Ishikawa (cell line): ENCODE data around the gene SYT10.

ENCODE experiments used
- CEBPB ChIP-seq: IDR thresholded peaks from 2 replicates; pipeline ENCODE4 v1.6.1; 2012
- EGR1 ChIP-seq: IDR thresholded peaks from 2 replicates; pipeline ENCODE4 v1.6.1; 2012
- EP300 ChIP-seq: IDR thresholded peaks from 2 replicates; pipeline ENCODE4 v1.6.1; 2012; ENCODE audit warnings: borderline replicate concordance
- FOXM1 ChIP-seq: IDR thresholded peaks from 2 replicates; pipeline ENCODE4 v1.6.1; 2012; ENCODE audit warnings: low read depth, borderline replicate concordance
- NFIC ChIP-seq: IDR thresholded peaks from 2 replicates; pipeline ENCODE4 v1.6.1; 2012
- RAD21 ChIP-seq: IDR thresholded peaks from 2 replicates; pipeline ENCODE4 v1.6.1; 2012; ENCODE audit warnings: low read depth
- TAF1 ChIP-seq: IDR thresholded peaks from 2 replicates; pipeline ENCODE4 v1.6.1; 2012; ENCODE audit warnings: low read depth, mild to moderate bottlenecking
- TCF12 ChIP-seq: IDR thresholded peaks from 2 replicates; pipeline ENCODE4 v1.6.1; 2012; ENCODE audit warnings: low read depth
- TEAD4 ChIP-seq: IDR thresholded peaks from 2 replicates; pipeline ENCODE4 v1.6.1; 2012
- USF1 ChIP-seq: IDR thresholded peaks from 2 replicates; pipeline ENCODE4 v1.6.1; 2012
- YY1 ChIP-seq: IDR thresholded peaks from 2 replicates; pipeline ENCODE4 v1.6.1; 2012; ENCODE audit warnings: low read depth
- TF ChIP-seq, protein P1 (sequence below): IDR thresholded peaks from 2 replicates; pipeline ENCODE4 v1.6.1; 2012; ENCODE audit warnings: low read depth, mild to moderate bottlenecking
- TF ChIP-seq, protein P2 (sequence below): IDR thresholded peaks from 2 replicates; pipeline ENCODE4 v1.6.1; 2012

The SYT10 gene

GRCh38 chr12:33349791-33350190, 89.8 kb downstream of the SYT10 start:
- TF ChIP-seq NFIC (no peak), YY1 (no peak), RAD21 (no peak), EGR1 (no peak), FOXM1 (no peak), TEAD4 (no peak), EP300 (no peak), TCF12 (no peak)
- TF ChIP-seq, protein P1, sequence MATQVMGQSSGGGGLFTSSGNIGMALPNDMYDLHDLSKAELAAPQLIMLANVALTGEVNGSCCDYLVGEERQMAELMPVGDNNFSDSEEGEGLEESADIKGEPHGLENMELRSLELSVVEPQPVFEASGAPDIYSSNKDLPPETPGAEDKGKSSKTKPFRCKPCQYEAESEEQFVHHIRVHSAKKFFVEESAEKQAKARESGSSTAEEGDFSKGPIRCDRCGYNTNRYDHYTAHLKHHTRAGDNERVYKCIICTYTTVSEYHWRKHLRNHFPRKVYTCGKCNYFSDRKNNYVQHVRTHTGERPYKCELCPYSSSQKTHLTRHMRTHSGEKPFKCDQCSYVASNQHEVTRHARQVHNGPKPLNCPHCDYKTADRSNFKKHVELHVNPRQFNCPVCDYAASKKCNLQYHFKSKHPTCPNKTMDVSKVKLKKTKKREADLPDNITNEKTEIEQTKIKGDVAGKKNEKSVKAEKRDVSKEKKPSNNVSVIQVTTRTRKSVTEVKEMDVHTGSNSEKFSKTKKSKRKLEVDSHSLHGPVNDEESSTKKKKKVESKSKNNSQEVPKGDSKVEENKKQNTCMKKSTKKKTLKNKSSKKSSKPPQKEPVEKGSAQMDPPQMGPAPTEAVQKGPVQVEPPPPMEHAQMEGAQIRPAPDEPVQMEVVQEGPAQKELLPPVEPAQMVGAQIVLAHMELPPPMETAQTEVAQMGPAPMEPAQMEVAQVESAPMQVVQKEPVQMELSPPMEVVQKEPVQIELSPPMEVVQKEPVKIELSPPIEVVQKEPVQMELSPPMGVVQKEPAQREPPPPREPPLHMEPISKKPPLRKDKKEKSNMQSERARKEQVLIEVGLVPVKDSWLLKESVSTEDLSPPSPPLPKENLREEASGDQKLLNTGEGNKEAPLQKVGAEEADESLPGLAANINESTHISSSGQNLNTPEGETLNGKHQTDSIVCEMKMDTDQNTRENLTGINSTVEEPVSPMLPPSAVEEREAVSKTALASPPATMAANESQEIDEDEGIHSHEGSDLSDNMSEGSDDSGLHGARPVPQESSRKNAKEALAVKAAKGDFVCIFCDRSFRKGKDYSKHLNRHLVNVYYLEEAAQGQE, result no peak
- TF ChIP-seq, protein P2, sequence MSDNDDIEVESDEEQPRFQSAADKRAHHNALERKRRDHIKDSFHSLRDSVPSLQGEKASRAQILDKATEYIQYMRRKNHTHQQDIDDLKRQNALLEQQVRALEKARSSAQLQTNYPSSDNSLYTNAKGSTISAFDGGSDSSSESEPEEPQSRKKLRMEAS, result no peak

DNA sequence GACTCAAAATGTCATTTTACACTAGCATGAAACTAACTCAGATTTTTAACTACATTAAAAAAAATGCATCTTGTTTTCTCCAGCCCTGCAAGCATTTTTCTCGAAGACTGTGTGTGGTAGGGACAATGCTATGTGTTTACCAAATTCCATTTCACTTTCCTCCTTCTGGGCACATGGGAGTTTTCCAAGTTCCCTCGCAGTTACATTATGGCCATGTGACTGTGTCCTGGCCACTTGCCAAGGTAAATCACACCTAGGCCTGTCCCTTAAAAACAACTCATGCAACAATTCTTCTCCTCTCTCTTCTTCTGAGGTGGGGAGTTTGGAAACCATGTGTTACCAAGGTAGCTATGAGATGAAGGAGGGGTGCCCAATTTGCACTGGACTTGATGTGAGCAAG, 108.7 kb downstream of the SYT10 start:
- TF ChIP-seq TCF12 (no peak), CEBPB (no peak), USF1 (peak; percentile 46; the same call in 1 of the 2 replicates), TAF1 (no peak)
- TF ChIP-seq, protein P2, result 0 out of 2 replicates have a peak, but pooled peaks have one; percentile 27
